NT2/D1 (cell line): ENCODE data around the gene MRPS15.
"Not testable (repeated sequence)": the region's sequence is repeated elsewhere in the genome, so short reads cannot be mapped to it uniquely, and the experiment has no call there.

Experiments used
- DNase-seq: peaks from one replicate; pipeline ENCODE4 v3.0.0-alpha.2; 2011; ENCODE audit warnings: low read depth, low spot score
- H3K27me3 ChIP-seq: 2 replicates; pipeline ENCODE4 v1.6.0; 2011; ENCODE audit warnings: mild to moderate bottlenecking; ENCODE audit not compliant: insufficient read length, insufficient read depth
- H3K36me3 ChIP-seq: 2 replicates; pipeline ENCODE4 v1.6.1; 2011; ENCODE audit warnings: mild to moderate bottlenecking, low read length, mixed read lengths; ENCODE audit not compliant: insufficient read depth, insufficient read length
- H3K4me1 ChIP-seq: 2 replicates; pipeline ENCODE4 v1.5.1; 2011; ENCODE audit not compliant: insufficient read depth, insufficient read length
- H3K4me3 ChIP-seq: 2 replicates; pipeline ENCODE4 v1.5.1; 2011; ENCODE audit warnings: low read depth; ENCODE audit not compliant: insufficient read length
- H3K9ac ChIP-seq: 2 replicates; pipeline ENCODE4 v1.6.0; 2011; ENCODE audit warnings: low read depth; ENCODE audit not compliant: insufficient read length
- H3K9me3 ChIP-seq: 2 replicates; pipeline ENCODE4 v1.5.1; 2011; ENCODE audit warnings: mild to moderate bottlenecking, low read length; ENCODE audit not compliant: insufficient read depth
- SUZ12 ChIP-seq: IDR thresholded peaks from 2 replicates; pipeline ENCODE4 v1.6.1; 2011; ENCODE audit not compliant: insufficient read length, insufficient read depth; ENCODE audit errors: extremely low read depth
- YY1 ChIP-seq: IDR thresholded peaks from 2 replicates; pipeline ENCODE4 v1.6.1; 2011; ENCODE audit not compliant: insufficient read length, insufficient read depth
- ZNF274 ChIP-seq: IDR thresholded peaks from 2 replicates; pipeline ENCODE4 v1.6.1; 2011; ENCODE audit warnings: mild to moderate bottlenecking, low read depth, low read length

The MRPS15 gene

GRCh38 chr1:36482724-36483388 lies 18.7 kb upstream of the MRPS15 start, which contains the start of gene CSF3R:
Gene CSF3R (minus strand): TSS chr1:36482913. CDS start chr1:36479496, 3,417 bp downstream.
- Histone ChIP-seq H3K36me3 (no peaks in the 10 kb centered on the region), H3K9ac (peak within 1 kb of the TSS; percentile 29), H3K4me3 (no peak within 1 kb of the TSS), H3K4me1 (peaks cover 25% of the 10 kb centered on the region), H3K9me3 (no peaks in the 10 kb centered on the region), H3K27me3 (peaks cover 9% of the 10 kb centered on the region)
- DNase-seq = no peak
- TF ChIP-seq ZNF274 (no peak), YY1 (no peak), SUZ12 (no peak)

- no peak for TF ChIP-seq ZNF274
- TF ChIP-seq SUZ12 = no peak
- no peak for TF ChIP-seq YY1
- no peak for DNase-seq
- no peak overlapping the region for H3K4me3 ChIP-seq
These were observed 17.9 kb upstream of the MRPS15 start for GRCh38 chr1:36481771-36482723.

GRCh38 chr1:36481091-36481490 lies 16.9 kb upstream of the MRPS15 start:
- H3K4me3 ChIP-seq = no peak overlapping the region
- H3K9ac ChIP-seq = no peak overlapping the region
- DNase-seq = no peak

More at GRCh38 chr1:36481771-36482723, 17.9 kb upstream of the MRPS15 start:
- H3K9ac ChIP-seq = peak overlapping the region; percentile 23
- no peaks in the 10 kb centered on the region for H3K36me3 ChIP-seq
- H3K4me1 ChIP-seq = peaks cover 24% of the 10 kb centered on the region
- H3K9me3 ChIP-seq = no peaks in the 10 kb centered on the region
- H3K27me3 ChIP-seq = peaks cover 9% of the 10 kb centered on the region

GRCh38 chr1:36480161-36480560 lies 16.0 kb upstream of the MRPS15 start:
- Histone ChIP-seq H3K9me3 (no peaks in the 10 kb centered on the region), H3K4me1 (peaks cover 19% of the 10 kb centered on the region), H3K4me3 (no peak overlapping the region), H3K9ac (no peak overlapping the region), H3K27me3 (peaks cover 9% of the 10 kb centered on the region), H3K36me3 (no peaks in the 10 kb centered on the region)
- no peak for DNase-seq
- TF ChIP-seq SUZ12 (no peak), ZNF274 (no peak), YY1 (no peak)

More at GRCh38 chr1:36481091-36481490, 16.9 kb upstream of the MRPS15 start:
- Histone ChIP-seq H3K4me1 (peaks cover 19% of the 10 kb centered on the region), H3K27me3 (peaks cover 9% of the 10 kb centered on the region), H3K9me3 (no peaks in the 10 kb centered on the region), H3K36me3 (no peaks in the 10 kb centered on the region)
- no peak for TF ChIP-seq YY1
- TF ChIP-seq SUZ12 = no peak
- no peak for TF ChIP-seq ZNF274

- Histone ChIP-seq H3K4me3 (no peak overlapping the region), H3K36me3 (no peaks in the 10 kb centered on the region), H3K4me1 (peaks cover 19% of the 10 kb centered on the region), H3K27me3 (peaks cover 9% of the 10 kb centered on the region), H3K9ac (no peak overlapping the region), H3K9me3 (no peaks in the 10 kb centered on the region)
- TF ChIP-seq SUZ12 (no peak), YY1 (no peak), ZNF274 (no peak)
- no peak for DNase-seq
These were observed 15.4 kb upstream of the MRPS15 start for GRCh38 chr1:36479505-36480051.

- H3K9me3 ChIP-seq, H3K4me3 ChIP-seq, DNase-seq, H3K27me3 ChIP-seq, H3K36me3 ChIP-seq, H3K9ac ChIP-seq: not testable (repeated sequence)
- peaks cover 16% of the 10 kb centered on the region for H3K4me1 ChIP-seq
These were observed 13.4 kb upstream of the MRPS15 start for GRCh38 chr1:36477615-36478014.

- peaks cover 17% of the 10 kb centered on the region for H3K4me1 ChIP-seq
- TF ChIP-seq SUZ12 = no peak
- no peak for TF ChIP-seq YY1
- TF ChIP-seq ZNF274 = no peak
- H3K9ac ChIP-seq = no peak overlapping the region
- H3K9me3 ChIP-seq = no peaks in the 10 kb centered on the region
- H3K4me3 ChIP-seq = no peak overlapping the region
- no peaks in the 10 kb centered on the region for H3K36me3 ChIP-seq
- no peak for DNase-seq
- peaks cover 9% of the 10 kb centered on the region for H3K27me3 ChIP-seq
These were observed 12.8 kb upstream of the MRPS15 start for GRCh38 chr1:36476945-36477344.
